Thyroid gland (tissue), 4 donors: ENCODE measurements around the gene DMD.

ENCODE experiments used
- CTCF ChIP-seq, 6 experiments: fragments of 200-600 bp in 3 of 6; fragments of 450-650 bp in 3 of 6; sonication (generic) in 3 of 6; IDR thresholded peaks; one replicate each; pipeline ENCODE4 v1.5.1; 2016 to 2019; ENCODE audit warnings: antibody characterized with exemption in 6 of 6, mild to moderate bottlenecking in 2 of 6, inconsistent platforms in 1 of 6, moderate library complexity in 1 of 6
- POLR2A ChIP-seq, 2 donors: fragments of 450-650 bp; IDR thresholded peaks; one replicate each; pipeline ENCODE4 v1.6.1; 2017; ENCODE audit warnings: antibody characterized with exemption in 2 of 2, mild to moderate bottlenecking in 2 of 2, moderate library complexity in 1 of 2

DNA sequence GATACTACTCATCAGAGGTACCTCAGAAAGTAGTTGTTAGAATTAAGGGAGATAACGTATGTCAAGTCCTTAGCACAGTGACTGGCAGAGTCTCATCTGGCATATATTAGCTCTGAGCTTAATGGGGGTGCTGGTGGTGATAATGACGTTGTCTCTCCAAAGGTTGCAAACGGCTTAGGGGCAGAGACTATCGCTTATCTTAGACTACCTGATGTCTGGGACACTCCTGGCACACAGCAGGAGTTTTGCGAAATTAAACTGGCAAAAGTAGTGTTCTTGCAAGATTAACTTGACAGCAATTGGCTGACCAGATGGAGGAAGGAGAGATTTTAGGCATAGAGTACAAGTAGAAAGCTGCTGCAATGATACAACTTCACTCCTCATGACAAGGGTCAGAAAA is 1839.4 kb downstream of the DMD start:
- TF ChIP-seq CTCF (IDR thresholded peaks at IDR 0.05): no peak
- no peak for TF ChIP-seq POLR2A (IDR thresholded peaks at IDR 0.05)
